Astrocyte (in vitro differentiated cells and primary cell): ENCODE measurements around the gene ECHDC3.

Source experiments
- EZH2 ChIP-seq: IDR thresholded peaks from 2 replicates; pipeline ENCODE4 v1.6.1; 2012; ENCODE audit warnings: mild to moderate bottlenecking, low read length, inconsistent platforms; ENCODE audit not compliant: insufficient read depth
- TF ChIP-seq, protein P1 (sequence below): IDR thresholded peaks from 2 replicates; pipeline ENCODE4 v1.5.1; 2011; ENCODE audit warnings: low read depth, mild to moderate bottlenecking, inconsistent platforms, low read length, moderate library complexity; ENCODE audit not compliant: insufficient read depth

DNA sequence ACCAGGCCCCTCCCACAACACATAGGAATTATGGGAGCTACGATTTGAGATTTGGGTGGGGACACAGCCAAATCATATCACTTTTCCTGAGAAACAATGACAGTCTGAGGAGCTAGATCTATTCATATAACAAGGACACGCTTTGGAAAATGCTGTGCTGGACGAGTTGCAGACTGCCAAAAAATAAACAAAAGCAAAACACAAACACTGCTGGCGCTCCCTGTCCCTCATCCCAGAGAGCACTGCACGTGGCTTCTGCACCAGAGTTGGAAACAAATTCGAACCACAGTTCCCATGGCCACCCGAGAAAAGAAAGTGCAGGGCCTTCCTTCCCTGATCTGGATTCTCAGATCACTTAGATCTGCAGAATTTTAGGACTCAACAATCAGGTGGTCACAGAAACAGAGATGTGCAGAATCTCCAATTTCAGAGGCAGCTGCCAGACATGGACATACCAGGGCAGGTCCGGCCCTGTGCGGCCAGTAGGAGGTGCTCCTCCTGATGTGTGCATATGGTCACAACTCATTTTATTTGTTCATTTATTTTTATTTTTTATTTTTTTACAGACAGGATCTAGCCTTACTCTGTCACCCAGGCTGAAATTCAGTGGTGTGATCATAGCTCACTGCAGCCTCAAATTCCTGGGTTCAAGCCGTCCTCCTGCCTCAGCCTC is 35.2 kb upstream of the ECHDC3 start:
- TF ChIP-seq, protein P1, sequence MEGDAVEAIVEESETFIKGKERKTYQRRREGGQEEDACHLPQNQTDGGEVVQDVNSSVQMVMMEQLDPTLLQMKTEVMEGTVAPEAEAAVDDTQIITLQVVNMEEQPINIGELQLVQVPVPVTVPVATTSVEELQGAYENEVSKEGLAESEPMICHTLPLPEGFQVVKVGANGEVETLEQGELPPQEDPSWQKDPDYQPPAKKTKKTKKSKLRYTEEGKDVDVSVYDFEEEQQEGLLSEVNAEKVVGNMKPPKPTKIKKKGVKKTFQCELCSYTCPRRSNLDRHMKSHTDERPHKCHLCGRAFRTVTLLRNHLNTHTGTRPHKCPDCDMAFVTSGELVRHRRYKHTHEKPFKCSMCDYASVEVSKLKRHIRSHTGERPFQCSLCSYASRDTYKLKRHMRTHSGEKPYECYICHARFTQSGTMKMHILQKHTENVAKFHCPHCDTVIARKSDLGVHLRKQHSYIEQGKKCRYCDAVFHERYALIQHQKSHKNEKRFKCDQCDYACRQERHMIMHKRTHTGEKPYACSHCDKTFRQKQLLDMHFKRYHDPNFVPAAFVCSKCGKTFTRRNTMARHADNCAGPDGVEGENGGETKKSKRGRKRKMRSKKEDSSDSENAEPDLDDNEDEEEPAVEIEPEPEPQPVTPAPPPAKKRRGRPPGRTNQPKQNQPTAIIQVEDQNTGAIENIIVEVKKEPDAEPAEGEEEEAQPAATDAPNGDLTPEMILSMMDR: peak; percentile 4
- no peak for TF ChIP-seq EZH2
